Urinary bladder (tissue), 4 donors: ENCODE measurements around the gene KCNJ12. TPM values are rescaled to one million over a fixed set of nuclear protein-coding genes. Genes with fewer than 3 reads are reported as not detected.
"Not testable (repeated sequence)": the region's sequence is repeated elsewhere in the genome, so short reads cannot be mapped to it uniquely, and the experiment has no call there.

Experiments
- DNase-seq: peaks from one replicate; pipeline ENCODE4 v3.0.0-alpha.2; 2015; ENCODE audit errors: extremely low spot score
- H3K27ac ChIP-seq: one replicate; pipeline ENCODE4 v1.5.1; 2013; ENCODE audit warnings: low read depth, mild to moderate bottlenecking, moderate library complexity
- H3K36me3 ChIP-seq: one replicate; pipeline ENCODE4 v1.6.1; 2013; ENCODE audit warnings: mild to moderate bottlenecking, moderate library complexity; ENCODE audit not compliant: insufficient read depth
- H3K4me1 ChIP-seq: one replicate; pipeline ENCODE4 v1.6.1; 2013; ENCODE audit warnings: mild to moderate bottlenecking, moderate library complexity; ENCODE audit not compliant: insufficient read depth
- H3K4me3 ChIP-seq: one replicate; pipeline ENCODE4 v1.5.1; 2013; ENCODE audit warnings: low read depth, low read length
- whole genome bisulfite sequencing: extraction: QIAGEN DNeasy Blood & Tissue Kit; methylation state at CpG from one replicate; pipeline ENCODE4 v1.1.7; 2013; 5-methylcytosine and 5-hydroxymethylcytosine counted together
- polyA plus RNA-seq: library from polyadenylated mRNA; stranded (reverse); fragments of 200-250 nt; gene quantifications from one replicate; pipeline ENCODE4 v1.2.3, GENCODE V29; 2013
- total RNA-seq: library from RNA; depleted of rRNA; stranded (reverse); fragments of >200 nt; gene quantifications from one replicate; pipeline ENCODE4 v1.2.3, GENCODE V29; 2014
- donor health status: healthy with polysubstance abuse.
- donor health status: healthy.

KCNJ12 gene
- total and polyA plus RNA-seq, 2 donors = 1.5 to 4.1 TPM

- 83% methylated on average over 9 of the region's 9 CpGs for WGBS
- H3K27ac ChIP-seq = no peak overlapping the region
- H3K36me3 ChIP-seq = no peaks in the 10 kb centered on the region
- no peaks in the 10 kb centered on the region for H3K4me1 ChIP-seq
- DNase-seq = no peak
- no peak overlapping the region for H3K4me3 ChIP-seq
These were observed 69.0 kb downstream of the KCNJ12 start for GRCh38 chr17:21445091-21445650.

- H3K4me1 ChIP-seq, DNase-seq, H3K4me3 ChIP-seq, H3K36me3 ChIP-seq, H3K27ac ChIP-seq: not testable (repeated sequence)
- WGBS = 73% methylated on average over 4 of the region's 4 CpGs
These were observed 71.4 kb downstream of the KCNJ12 start for GRCh38 chr17:21447552-21447951.

- H3K36me3 ChIP-seq, H3K4me3 ChIP-seq, H3K27ac ChIP-seq, DNase-seq, H3K4me1 ChIP-seq: not testable (repeated sequence)
- WGBS = 63% methylated on average over 3 of the region's 3 CpGs
These were observed 73.7 kb downstream of the KCNJ12 start for GRCh38 chr17:21449891-21450290.

GRCh38 chr17:21451975-21452374 lies 75.8 kb downstream of the KCNJ12 start:
- Histone ChIP-seq H3K27ac (no peak overlapping the region), H3K36me3 (no peaks in the 10 kb centered on the region), H3K4me3 (no peak overlapping the region), H3K4me1 (no peaks in the 10 kb centered on the region)
- no peak for DNase-seq
- 64% methylated on average over 9 of the region's 9 CpGs for WGBS

GRCh38 chr17:21452377-21453143 lies 76.4 kb downstream of the KCNJ12 start:
- H3K27ac ChIP-seq = no peak overlapping the region
- H3K4me3 ChIP-seq = no peak overlapping the region

GRCh38 chr17:21453144-21453898 lies 77.2 kb downstream of the KCNJ12 start:
- no peak for DNase-seq
- Histone ChIP-seq H3K27ac (no peak overlapping the region), H3K36me3 (no peaks in the 10 kb centered on the region), H3K4me1 (no peaks in the 10 kb centered on the region), H3K4me3 (no peak overlapping the region)
- WGBS = 61% methylated on average over 17 of the region's 17 CpGs

More at GRCh38 chr17:21452377-21453143, 76.4 kb downstream of the KCNJ12 start:
- no peaks in the 10 kb centered on the region for H3K36me3 ChIP-seq
- 3% methylated on average over 49 of the region's 49 CpGs for WGBS
- no peaks in the 10 kb centered on the region for H3K4me1 ChIP-seq
- DNase-seq = peak; percentile 21

GRCh38 chr17:21454006-21454405 lies 77.8 kb downstream of the KCNJ12 start:
- H3K4me3 ChIP-seq, H3K36me3 ChIP-seq, H3K27ac ChIP-seq, H3K4me1 ChIP-seq, DNase-seq: not testable (repeated sequence)
- 91% methylated on average over 5 of the region's 5 CpGs for WGBS

GRCh38 chr17:21454441-21454840 lies 78.3 kb downstream of the KCNJ12 start:
- WGBS = 76% methylated on average over 4 of the region's 4 CpGs
- H3K36me3 ChIP-seq = no peaks in the 10 kb centered on the region
- no peaks in the 10 kb centered on the region for H3K4me1 ChIP-seq
- no peak overlapping the region for H3K27ac ChIP-seq
- no peak for DNase-seq
- H3K4me3 ChIP-seq = no peak overlapping the region

GRCh38 chr17:21455761-21456160 lies 79.6 kb downstream of the KCNJ12 start:
- Histone ChIP-seq H3K36me3 (no peaks in the 10 kb centered on the region), H3K4me3 (no peak overlapping the region), H3K4me1 (no peaks in the 10 kb centered on the region), H3K27ac (no peak overlapping the region)
- WGBS = 88% methylated on average over 6 of the region's 6 CpGs
- DNase-seq = no peak

GRCh38 chr17:21456449-21456848 lies 80.3 kb downstream of the KCNJ12 start:
- not testable (repeated sequence) for H3K4me1 ChIP-seq, H3K27ac ChIP-seq, H3K4me3 ChIP-seq, H3K36me3 ChIP-seq, DNase-seq
- 78% methylated on average over 5 of the region's 5 CpGs for WGBS

GRCh38 chr17:21457051-21458026 lies 81.2 kb downstream of the KCNJ12 start:
- Histone ChIP-seq H3K27ac (no peak overlapping the region), H3K4me1 (no peaks in the 10 kb centered on the region), H3K36me3 (no peaks in the 10 kb centered on the region), H3K4me3 (no peak overlapping the region)
- DNase-seq = no peak
- 11% methylated on average over 36 of the region's 36 CpGs for WGBS

GRCh38 chr17:21458054-21458453 lies 81.9 kb downstream of the KCNJ12 start:
- no peak for DNase-seq
- no peaks in the 10 kb centered on the region for H3K36me3 ChIP-seq
- H3K4me3 ChIP-seq = no peak overlapping the region
- no peak overlapping the region for H3K27ac ChIP-seq
- 47% methylated on average over 7 of the region's 7 CpGs for WGBS
- no peaks in the 10 kb centered on the region for H3K4me1 ChIP-seq

- 78% methylated on average over 8 of the region's 8 CpGs for WGBS
These were observed 83.4 kb downstream of the KCNJ12 start for GRCh38 chr17:21459536-21459935.

More at GRCh38 chr17:21459536-21459935, 83.4 kb downstream of the KCNJ12 start:
- H3K4me3 ChIP-seq = no peak overlapping the region
- H3K36me3 ChIP-seq = no peaks in the 10 kb centered on the region
- H3K27ac ChIP-seq = no peak overlapping the region
- no peak for DNase-seq
- H3K4me1 ChIP-seq = no peaks in the 10 kb centered on the region
